ENCODE data around the gene TBC1D14. TPM values are rescaled to one million over a fixed set of nuclear protein-coding genes. Genes with fewer than 3 reads are reported as not detected.
"Not testable (repeated sequence)": the region's sequence is repeated elsewhere in the genome, so short reads cannot be mapped to it uniquely, and the experiment has no call there.

TBC1D14 gene
- total RNA-seq, 1 donor from 2014 or later: 68.2 TPM

DNA sequence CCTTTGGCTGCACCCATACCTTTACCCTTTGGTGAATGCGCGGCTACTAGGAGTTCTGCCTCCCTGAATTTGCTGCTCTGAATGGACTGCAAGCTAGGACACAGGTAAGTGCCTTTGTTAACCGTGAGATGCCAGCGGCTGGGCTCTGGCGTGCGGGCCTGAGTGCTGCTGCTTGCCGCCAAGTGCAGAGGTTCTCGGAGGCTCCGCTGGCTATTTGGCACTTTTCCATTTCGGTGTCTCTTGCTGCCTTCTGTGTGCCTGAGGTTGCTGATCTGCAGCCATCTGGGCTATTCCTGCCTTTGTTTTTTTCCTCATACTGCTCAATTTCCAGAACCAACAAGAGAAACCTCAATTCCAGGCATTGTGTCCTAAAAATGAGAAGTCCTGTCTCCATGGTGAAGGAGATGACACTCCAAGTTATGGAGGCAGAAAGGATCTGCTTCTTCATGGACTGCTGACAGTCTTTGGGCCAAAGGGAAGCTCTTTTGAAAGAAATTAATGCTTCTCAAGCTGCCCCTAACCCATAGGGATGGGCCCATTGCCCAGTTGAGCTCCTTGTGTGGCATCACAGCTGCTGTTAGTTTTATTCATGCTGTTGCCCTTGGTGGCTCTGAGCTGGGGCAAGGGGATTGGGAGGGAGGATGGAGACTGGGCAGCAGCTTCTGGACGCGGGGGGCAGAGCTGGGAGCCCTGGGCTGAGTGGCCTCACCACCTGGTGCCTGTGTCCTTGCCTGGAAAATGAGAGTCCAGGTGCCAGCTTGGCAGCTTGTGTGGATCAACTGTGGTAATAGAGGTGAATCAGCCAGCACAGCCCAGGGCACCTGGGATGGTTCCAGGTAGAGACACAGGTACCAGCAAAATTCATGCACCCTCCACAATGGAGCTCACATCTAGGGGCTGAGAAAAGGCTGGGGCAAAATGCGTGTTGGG, 3.8 kb upstream of the TBC1D14 start:
- ATAC-seq (no peak), DNase-seq (ENCODE audit: low spot score) (no peak)
- intact Hi-C loops (cut with DNase I): loop anchor here (10.0 kb wide), 1 partner anchor 169 kb away; no protein-coding TSS in a partner anchor

DNA sequence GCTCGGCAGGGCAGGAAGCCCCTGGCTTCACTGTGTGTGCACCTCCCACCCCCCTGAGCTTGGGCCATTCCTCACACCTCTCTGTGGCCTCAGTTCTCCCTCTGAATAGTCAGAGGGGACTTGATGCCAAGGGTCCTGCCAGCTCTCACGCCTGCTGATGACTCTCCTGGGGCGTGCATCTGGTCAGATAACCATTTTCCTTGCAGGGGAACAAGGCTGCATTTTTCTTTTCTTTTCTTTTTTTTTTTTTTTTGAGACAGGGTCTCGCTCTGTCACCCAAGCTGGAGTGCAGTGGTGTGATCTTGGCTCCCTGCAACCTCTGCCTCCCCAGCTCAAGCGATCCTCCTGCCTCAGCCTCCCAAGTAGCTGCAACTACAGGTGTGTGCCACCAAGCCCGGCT, 3.1 kb upstream of the TBC1D14 start:
- intact Hi-C loops (cut with DNase I): loop anchor here (10.0 kb wide), 1 partner anchor 168 kb away; no protein-coding TSS in a partner anchor

GRCh38 chr4:6907658-6908191, 1.9 kb upstream of the TBC1D14 start:
- DNase-seq (ENCODE audit: low spot score) (no peak), ATAC-seq (no peak)
- intact Hi-C loops (cut with DNase I): loop anchor here (10.0 kb wide), 1 partner anchor 167 kb away; no protein-coding TSS in a partner anchor

More for the DNA sequence above, 3.1 kb upstream of the TBC1D14 start:
- DNase-seq (ENCODE audit: low spot score); ATAC-seq: not testable (repeated sequence)

DNA sequence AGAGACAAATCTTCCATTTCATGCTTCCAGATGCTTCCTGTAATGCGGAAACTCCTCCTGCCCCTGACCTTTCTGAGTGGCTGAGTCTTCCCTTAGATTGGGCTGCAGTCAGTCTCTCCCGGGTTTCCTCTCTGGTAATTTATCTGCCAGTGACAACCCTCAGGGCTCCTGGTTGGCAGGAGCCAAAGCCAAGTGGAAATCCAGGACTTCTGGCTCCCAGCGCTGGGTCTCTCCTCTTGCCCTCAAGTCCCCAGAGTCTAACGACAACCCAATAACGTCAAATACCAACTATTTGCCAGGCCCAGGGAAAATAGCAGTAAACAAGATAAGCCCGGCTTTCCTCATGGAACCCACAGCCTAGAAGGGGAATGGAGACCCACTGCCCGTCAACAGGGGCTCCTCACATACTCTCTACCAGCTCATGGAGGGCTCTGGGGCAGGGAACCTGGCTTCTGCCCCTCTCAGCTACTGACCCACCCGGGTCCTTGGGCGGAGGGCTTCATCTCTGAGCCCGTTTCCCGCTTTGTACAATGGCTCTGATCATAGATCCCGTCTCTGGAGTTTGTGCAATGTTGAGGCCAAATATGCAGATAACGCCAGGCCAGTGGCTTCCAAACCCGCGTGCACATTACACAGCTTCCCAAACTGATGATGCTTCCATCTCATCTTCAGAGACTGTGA, 1.1 kb upstream of the TBC1D14 start:
- DNase-seq (ENCODE audit: low spot score) (no peak), ATAC-seq (no peak)
- intact Hi-C loops (cut with DNase I): loop anchor here (10.0 kb wide), 1 partner anchor 166 kb away; no protein-coding TSS in a partner anchor

GRCh38 chr4:6909970-6910339, 329 bp downstream of the TBC1D14 start:
- intact Hi-C loops (cut with DNase I): loop anchor here (10.0 kb wide), 2 partner anchors 65 to 165 kb away; no protein-coding TSS in a partner anchor
- DNase-seq (ENCODE audit: low spot score) (no peak), ATAC-seq (peak; percentile 6)

DNA sequence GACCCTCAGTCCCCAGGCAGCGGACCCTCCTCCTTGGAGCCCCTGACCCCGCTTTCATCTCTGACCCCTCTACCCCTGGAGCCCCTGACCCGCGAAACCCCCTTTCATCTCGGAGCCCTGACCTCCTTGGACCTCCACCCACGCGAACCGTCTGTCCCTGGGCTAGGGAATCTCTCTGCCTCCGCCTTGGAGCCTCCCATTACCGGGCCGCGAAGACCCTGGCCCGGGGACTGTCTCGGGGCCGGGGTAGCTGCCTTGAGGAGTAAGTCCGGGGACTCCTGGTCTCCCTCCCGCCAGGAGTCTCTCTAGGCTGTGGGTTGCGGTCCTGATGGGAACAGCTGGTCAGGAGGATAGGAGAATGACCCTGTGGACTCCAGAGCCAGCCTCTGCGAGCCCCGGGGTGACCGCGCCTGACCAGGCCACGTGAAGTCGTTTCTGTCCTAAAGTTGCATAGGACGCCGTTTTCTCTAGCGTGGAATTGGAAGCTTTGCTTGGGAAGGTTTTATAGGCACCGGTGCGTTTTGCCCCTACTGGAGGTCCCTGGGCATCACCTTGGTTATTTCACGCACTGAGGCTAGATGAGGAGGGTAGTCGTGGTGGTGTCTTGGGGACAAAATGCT, 824 bp downstream of the TBC1D14 start:
- intact Hi-C loops (cut with DNase I): loop anchor here (10.0 kb wide), 1 partner anchor 64 kb away; no protein-coding TSS in a partner anchor
- DNase-seq (ENCODE audit: low spot score): no peak
- ATAC-seq: peak; percentile 21

DNA sequence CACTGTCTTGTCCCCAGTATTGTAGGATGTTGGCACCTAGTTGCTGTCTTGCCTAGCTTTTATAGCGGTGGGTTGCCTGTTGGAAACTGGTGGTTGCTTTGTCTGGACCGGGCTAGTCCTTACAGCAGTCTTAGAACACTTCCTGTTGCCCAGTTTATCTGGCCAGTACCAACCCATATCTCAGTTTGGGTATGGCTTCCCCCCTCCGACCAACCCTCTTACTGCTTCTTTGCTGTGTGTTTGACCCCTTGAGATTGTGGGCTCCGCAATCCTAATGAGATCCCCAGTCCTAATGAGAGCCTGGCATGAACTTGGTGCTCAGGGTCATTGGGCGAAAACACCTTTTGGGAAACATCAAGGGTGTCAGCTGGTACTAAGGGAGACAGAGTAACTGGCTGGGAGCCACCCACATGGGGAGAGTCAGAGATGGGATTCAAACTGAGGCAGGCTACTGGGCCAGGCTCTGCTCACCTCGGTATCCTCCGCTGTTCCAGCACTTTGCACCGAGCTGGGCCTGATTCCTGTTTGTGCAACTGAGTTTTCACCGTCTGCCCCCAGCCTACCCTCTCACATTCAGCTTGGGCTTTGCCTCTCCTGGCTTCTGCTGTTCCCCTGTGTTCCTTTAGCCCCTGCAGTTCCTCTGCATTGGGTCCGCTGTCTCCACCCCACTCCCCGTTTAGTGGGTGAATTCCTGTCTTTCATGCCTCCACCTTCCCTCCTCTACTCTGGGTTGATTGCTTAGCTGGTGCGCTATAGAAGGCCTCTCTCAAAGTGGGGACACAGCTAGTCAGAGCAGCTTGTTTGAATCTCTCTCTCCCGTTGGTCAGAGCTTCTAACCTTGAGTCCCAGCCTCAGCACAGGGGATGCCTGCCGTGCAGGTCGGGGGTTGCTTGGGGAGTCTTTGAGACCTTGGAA, 1.6 kb downstream of the TBC1D14 start:
- intact Hi-C loops (cut with DNase I): loop anchor here (10.0 kb wide), 1 partner anchor 64 kb away; no protein-coding TSS in a partner anchor

GRCh38 chr4:6911917-6912316, 2.3 kb downstream of the TBC1D14 start:
- not testable (repeated sequence) for DNase-seq (ENCODE audit: low spot score); ATAC-seq
- intact Hi-C loops (cut with DNase I): loop anchor here (10.0 kb wide), 1 partner anchor 63 kb away; no protein-coding TSS in a partner anchor

More for the DNA sequence above, 1.6 kb downstream of the TBC1D14 start:
- no peak for DNase-seq (ENCODE audit: low spot score)
- no peak for ATAC-seq

GRCh38 chr4:6912441-6912840, 2.8 kb downstream of the TBC1D14 start:
- intact Hi-C loops (cut with DNase I): loop anchor here (10.0 kb wide), 1 partner anchor 62 kb away; no protein-coding TSS in a partner anchor
- ATAC-seq (no peak), DNase-seq (ENCODE audit: low spot score) (no peak)

GRCh38 chr4:6913350-6913905, 3.8 kb downstream of the TBC1D14 start:
- DNase-seq (ENCODE audit: low spot score) (no peak), ATAC-seq (no peak)
- intact Hi-C loops (cut with DNase I): loop anchor here (10.0 kb wide), 1 partner anchor 61 kb away; no protein-coding TSS in a partner anchor

GRCh38 chr4:6914448-6914847, 4.8 kb downstream of the TBC1D14 start:
- DNase-seq (ENCODE audit: low spot score): no peak
- intact Hi-C loops (cut with DNase I): loop anchor here (10.0 kb wide), 1 partner anchor 60 kb away; no protein-coding TSS in a partner anchor
- ATAC-seq: no peak

GRCh38 chr4:6915041-6916005, 5.7 kb downstream of the TBC1D14 start:
- ATAC-seq (no peak), DNase-seq (ENCODE audit: low spot score) (no peak)
- intact Hi-C loops (cut with DNase I): loop anchor here (10.0 kb wide), 1 partner anchor 59 kb away; no protein-coding TSS in a partner anchor

DNA sequence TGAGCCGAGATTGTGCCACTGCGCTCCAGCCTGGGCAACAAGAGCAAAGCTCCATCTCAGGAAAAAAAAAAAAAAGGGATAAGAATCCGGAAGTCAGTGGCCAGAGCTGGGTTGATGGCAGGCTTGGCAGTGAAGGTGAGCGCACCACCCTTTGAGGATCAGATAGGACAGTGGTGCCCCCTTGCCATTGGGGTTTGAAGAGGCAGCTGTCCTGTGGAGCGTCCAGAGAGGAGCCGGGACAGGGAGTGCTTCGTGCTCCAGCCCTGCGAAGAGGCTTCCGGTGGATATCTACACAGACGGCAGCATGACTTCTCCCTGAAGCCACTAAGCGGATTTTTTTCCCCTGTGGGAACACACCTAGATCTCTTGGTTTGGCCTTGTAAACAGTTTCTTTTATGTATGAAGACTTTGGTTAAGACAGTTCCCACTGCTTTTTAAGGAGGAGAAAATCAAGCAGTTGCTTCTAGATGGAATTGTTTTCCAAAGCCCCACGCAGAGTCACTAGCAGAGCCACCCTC, 6.5 kb downstream of the TBC1D14 start:
- DNase-seq (ENCODE audit: low spot score) (no peak), ATAC-seq (no peak)
- intact Hi-C loops (cut with DNase I): loop anchor here (10.0 kb wide), 1 partner anchor 59 kb away; no protein-coding TSS in a partner anchor

- ATAC-seq: peak; percentile 31
- intact Hi-C loops (cut with DNase I): loop anchor here (10.0 kb wide), 1 partner anchor 58 kb away; no protein-coding TSS in a partner anchor
- DNase-seq (ENCODE audit: low spot score): no peak
These were observed 7.2 kb downstream of the TBC1D14 start for GRCh38 chr4:6916587-6917460.
